CD4-positive, alpha-beta T cell treated with Interleukin-10 for 1 hour (primary cell): ENCODE data around the gene CNNM2.
"Not testable (repeated sequence)": the region's sequence is repeated elsewhere in the genome, so short reads cannot be mapped to it uniquely, and the experiment has no call there.

Experiments used
- DNase-seq: peaks from one replicate; pipeline ENCODE4 v3.0.0-alpha.2; 2020

Gene CNNM2

DNA sequence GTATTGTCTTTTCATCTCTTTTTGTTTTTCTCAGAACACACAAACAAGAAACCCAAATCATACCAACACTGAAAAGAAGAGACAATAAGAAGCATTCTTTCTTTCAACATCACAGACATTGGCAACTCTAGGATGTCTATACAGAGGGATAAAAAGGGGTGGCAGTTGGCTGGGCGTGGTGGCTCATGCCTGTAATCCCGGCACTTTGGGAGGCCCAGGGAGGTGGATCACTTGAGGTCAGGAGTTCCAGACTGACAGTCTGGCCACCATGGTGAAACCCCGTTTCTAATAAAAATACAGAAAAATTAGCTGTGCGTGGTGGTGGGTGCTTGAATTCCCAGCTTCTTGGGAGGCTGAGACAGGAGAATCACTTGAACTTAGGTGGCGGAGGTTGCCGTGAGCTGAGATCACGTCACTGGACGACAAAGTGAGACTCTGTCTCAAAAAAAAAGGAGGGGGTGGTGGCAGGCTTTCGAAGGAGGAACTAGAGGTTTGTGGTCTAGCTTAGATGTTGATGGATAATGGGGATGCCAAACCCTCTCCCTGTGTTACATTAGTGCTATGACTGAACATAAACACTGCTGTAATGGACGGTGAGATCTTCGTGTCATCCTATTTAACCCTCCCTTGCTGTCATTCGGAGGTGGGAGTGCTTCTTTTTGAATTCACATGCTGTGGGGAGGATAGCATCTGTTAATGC is 9.4 kb downstream of the CNNM2 start:
- DNase-seq: peak; percentile 1

DNA sequence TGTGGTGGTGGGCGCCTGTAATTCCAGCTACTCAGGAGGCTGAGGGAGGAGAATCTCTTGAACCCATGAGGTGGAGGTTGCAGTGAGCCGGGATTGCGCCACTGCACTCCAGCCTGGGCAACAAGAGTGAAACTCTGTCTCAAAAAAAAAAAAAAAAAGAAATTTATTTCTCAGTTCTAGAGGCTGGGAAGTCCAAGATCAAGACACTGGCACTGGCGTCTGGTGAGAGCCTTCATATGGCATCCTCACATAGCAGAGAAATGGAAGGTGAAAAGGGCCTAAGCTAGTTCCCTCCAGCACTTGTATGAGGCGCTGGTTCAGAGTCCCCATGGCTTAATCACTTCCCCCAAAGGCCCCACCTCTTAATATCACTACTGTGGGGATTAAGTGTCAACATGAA is 10.3 kb downstream of the CNNM2 start:
- not testable (repeated sequence) for DNase-seq

DNA sequence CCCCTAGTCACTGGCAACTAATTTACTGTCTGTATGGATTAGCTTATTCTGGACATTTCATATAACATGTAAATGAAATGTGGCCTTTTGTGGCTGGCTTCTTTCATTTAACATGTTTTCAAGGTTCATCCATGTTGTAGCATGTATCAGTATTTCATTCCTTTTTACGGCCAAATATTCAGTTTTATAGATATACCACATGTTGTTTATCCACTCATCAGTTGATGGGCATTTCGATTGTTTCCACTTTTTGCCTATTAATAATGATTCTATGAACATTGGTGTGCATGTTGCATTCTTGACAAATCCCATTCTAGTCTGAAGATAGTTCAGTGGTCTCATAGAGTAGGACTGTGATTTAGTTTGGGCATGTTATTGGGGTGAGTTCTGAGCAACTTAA is 12.6 kb downstream of the CNNM2 start:
- no peak for DNase-seq

DNA sequence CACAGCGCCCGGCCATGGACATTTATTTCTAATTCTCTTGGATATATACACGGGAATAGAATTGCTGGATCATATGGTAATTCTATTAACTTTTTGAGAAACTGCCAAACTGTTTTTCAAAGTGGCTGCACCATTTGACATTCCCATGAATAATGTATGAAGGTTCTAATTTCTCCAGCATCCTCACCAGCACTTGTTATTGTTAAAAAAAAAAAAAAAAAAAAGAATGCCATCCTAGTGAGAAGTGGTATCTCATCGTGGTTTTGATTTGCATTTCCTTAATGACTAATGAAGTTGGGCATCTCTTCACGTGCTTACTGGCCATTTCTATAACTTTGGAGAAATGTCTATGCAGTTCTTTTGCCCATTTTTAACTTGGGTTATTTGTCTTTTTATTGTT is 13.5 kb downstream of the CNNM2 start:
- DNase-seq: no peak

DNA sequence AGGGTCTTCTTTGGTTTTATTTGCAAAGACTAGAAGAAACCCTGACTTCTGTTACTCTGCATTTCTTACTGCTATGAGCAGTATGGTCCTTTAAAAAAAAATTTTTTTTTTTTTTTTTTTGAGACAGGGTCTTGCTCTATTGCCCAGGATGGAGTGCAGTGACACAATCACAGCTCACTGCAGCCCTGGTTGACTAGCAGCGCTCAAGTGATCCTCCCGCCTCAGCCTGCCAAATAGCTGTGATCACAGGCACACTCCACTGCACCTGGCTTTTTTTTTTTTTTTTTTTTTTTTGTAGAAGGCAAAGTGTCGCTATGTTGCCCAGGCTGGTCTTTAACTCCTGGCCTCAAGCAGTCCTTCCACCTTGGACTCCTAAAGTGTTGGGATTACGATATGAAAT is 17.4 kb downstream of the CNNM2 start:
- no peak for DNase-seq

DNA sequence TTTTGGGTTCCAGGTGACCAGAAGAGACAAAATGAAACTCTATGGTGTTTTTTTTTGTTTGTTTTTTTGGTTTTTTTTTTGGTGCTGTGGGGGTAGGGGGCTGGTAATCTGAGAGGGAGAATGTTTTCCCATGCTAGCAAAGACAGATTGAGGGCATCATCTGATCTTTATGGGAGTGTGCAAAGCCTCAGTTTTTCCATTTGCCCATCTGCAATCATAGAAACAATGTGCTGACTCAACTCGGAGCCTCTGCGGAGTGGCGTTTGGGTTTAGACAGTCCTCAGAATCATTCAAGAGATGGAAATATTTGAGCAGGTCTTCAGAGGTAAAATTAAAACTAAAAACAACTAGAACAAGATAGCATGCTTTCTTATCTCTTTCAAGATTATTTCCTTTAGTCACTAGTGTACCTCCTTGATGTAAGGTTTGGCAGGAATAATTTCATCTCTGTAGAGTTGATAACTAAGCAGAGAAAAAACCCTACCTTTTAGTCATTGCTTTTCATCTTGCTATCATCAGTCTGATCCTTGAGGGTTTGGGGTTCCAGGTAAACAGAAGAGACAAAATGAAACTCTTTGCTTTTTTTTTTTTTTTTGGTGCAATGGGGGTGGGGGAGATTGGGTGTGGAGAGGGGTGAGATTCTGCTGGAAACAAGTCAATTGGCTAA is 18.0 kb downstream of the CNNM2 start:
- DNase-seq: no peak

DNA sequence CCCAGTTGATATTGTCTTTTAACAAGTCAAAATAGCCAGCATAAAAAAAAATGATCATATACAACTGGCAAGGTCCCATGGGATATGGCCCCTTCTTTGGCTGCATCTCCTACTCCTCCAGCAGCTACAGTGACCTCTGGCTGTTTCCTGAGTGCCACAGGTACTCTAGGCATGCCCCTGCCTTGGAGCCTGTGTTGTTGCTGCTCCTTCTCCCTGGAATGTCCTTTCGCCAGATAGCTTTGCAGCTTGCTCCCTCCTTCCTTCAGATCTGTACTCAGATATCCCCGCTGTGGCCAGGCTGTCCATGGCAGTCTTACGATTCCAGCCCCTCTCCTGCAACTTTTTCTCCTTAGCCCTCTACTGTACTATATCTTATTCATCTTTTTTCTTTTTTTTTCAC is 23.3 kb downstream of the CNNM2 start:
- DNase-seq: no peak

DNA sequence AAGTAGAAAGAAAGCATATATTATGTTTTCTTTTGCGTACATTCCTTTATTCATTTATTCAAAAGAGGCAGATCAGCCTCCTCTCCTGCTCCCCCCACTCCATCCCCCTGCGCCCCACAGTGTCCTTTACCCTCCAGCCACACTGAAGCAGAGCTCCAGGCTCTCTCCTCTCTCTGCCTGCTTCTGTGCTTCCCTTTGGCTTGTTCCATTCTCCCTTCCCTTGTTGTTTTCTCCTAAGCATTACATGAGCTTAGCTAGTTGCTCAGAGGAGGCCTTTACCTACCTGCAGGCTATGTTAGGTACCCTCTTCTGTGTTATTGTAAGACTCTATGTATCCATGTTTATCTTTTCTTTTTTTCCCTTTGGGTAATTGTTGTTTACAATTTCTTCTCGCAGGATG is 27.4 kb downstream of the CNNM2 start:
- DNase-seq: no peak

DNA sequence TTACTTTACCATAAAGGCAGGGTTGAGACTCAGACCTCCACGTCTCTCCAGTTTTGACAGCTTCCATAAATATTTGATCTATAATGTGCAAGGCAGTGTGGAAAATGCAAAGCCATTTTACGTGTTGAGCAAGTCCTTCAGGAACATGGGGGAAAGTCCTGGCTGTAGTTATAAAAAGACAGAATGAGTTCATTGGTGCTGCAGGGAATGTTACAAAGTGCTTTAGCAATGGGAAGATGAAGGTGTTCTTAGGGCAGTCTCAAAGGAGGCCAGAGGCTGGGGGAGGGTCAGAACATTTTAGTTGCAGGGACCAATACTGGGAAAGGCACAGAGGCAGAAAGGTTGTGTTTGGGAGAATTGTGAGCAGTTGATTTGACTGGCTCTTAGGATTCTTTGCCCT is 27.9 kb downstream of the CNNM2 start:
- DNase-seq: no peak

DNA sequence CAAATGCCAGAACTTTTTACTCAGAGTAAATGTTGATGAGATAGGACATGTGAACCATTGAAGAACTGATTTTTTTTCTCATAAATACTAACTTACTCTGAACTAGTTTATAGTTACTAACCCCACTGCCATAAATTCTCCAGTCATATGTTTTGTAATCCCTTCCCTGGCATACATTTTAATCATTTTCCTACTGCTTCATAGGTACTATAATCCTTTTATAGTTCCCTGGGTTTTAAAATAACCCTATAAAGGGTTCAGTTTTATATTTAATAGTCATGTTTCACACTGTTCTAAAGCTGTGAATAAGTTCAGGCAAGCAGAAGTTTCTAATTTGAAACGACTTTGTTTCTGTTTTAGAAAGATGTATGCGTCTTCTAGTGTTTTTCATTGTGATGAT is 28.9 kb downstream of the CNNM2 start:
- no peak for DNase-seq

DNA sequence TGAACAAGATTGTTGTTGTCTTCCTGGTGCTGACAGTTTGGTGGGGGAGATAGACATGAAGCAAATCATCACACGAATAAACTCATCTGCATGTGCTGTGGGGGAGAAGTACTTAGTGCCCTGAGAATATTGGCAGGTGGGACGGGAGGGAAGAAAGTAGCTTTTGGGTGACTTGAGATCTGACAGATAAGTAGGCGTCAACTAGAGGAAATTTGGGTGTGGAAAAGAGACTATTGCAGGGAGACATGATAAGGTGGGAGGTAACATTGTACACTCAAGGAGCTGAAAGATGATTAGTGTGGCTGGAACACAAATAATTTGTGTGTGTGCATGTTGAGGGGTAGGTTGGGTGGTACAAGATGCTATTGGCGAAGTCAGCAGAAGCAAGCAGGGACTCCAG is 30.1 kb downstream of the CNNM2 start:
- DNase-seq: no peak

DNA sequence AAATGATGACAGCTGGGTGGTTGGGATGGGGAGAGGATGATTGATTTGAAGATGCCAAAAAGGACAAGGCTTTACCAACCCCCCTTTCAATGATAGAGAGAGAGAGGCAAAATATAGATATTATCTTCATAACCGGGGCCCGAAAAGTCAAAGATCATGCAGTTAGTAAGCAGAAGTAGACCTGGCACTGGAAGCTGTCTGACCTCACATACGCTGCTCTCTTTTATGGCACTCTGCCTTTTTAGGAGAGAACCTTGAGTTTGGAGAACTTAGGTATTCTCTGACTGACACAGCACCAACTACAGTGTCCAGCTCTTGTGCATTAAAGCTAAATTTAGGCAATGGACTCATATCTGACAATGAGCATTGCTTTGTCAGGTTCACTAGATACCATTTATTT is 30.7 kb downstream of the CNNM2 start:
- no peak for DNase-seq

DNA sequence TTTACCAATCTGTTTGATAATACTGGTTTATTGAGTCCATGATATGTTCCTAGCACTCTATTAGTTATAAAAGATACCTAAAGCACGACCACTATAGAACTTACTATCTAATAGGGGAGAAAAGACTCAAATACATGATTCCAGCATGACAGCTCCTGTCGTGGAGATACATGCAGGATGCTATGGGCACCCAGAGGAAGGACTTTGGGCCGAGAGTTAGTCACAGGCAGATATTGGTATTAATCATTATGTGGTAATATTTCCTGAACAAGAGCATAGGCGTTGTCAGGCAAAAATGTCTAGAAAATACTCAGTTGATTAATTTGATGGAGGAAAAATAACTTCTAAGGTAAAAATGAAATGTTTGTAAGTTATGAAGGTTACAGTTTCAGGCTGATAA is 31.8 kb downstream of the CNNM2 start:
- DNase-seq: no peak

DNA sequence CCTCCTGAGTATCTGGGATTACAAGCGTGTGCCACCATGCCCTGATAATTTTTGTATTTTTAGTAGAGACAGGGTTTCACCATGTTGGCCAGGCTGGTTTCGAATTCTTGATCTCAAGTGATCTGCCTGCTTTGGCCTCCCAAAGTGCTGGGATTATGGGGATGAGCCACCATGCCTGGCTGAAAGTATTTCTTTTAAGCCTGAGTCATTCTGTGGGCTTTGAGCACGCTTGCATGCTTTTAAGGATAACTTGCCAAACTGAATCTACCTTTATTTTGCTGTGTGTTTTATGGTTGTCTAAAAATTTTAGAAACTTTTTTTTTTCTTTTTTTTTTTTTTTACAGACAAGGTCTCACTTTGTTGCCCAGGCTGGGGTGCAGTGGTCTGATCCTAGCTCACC is 33.2 kb downstream of the CNNM2 start:
- DNase-seq: no peak

DNA sequence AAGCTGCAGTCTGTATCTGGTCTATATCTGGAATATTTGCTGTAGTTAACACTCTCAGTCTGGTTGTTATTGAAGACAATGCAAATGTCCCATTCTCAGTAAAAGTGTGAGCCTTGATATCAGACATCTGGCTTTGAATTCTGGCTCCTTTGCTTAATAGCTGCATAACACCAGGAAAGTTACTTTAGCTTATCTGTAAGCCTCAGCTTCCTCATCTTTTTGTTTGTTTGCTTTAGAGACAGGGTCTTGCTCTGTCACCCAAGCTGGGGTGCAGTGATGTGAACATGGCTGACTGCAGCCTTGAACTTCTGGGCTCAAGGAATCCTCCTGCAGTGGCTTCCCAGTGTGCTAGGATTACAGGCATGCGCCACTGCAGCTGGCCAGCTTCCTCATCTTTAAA is 41.3 kb downstream of the CNNM2 start:
- DNase-seq: no peak

DNA sequence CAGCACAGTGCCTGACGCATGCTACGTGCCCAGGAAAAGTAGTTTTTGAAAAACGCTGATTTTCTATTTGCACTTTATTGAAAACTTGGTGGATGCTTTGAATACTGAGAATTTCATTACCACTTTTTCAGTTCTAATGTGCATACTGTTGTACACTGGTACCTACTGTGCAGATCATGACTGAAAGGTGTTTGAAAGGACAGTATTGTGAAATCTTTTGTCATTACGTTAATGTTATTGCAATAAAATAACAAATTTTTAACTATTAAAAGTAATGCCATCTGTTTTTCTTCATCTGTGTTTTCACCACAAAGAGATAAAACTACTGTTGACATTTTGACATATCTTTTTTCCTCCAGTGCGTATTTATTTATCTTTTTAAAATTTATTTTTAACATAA is 42.1 kb downstream of the CNNM2 start:
- no peak for DNase-seq

DNA sequence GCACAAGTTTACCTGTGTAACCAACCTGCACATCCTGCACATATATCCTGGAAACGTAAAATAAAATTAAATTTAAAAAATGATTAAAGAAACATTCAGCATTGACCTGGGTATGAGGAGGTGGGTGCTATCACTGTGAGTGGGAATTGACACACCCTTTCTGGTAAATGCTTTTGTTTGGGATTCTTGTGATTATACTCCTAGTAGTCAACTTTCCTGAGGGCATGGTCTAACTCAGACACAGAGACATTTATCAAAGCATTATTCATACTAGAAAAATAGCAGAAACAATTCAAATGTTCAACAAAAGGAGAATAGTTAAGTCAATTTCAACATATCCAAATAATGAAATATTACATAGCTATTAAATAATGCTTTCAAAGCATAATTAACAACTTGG is 44.2 kb downstream of the CNNM2 start:
- no peak for DNase-seq

DNA sequence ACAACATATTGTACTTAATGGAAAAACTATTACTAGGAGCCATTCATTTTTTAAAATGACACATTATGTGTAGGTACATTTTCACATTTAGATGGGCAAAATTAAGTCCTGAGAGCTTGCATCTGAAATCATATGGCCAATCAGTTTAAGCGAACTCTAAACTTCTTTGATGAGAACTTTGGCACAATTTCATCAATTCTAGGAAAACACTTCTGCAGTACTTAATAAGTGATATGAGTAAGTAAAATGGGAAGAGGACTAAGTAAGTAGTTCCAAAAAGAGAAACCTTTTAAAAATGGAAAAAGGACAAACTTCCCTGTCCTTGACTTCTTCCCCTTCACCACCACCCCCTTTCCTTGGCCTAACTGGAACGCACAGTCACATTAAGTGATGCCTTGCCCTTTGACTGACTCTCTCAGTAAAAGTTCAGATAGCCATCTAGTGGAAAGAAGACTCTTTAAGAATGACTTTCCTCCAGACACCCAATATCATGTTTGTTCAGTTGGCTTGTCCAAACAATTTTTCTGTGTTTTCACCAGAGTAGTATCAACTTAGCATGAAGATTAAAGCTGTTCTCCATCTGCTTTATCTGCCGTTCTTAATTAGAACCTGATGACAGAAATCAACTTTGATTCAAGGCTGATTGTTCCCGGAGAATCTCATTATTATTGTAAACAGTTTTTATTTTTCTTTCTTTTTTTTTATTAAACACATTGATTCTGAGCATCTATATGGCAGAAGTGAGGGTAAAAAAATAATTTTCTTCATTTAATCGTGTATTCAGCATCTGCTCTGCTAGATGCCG is 45.1 kb downstream of the CNNM2 start:
- DNase-seq: no peak

DNA sequence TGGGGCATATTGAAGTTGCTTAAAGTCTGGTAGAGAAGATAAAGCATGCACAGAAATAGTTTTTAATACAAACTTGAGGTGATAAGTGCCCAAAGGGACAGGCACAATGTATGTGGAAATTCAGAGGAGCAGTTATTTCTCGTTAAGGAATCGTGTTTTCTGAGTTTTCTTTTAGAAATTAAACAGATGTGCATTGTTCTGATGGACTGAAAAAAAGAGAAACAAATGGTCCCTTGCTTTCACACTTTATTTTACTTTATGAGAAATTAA is 45.6 kb downstream of the CNNM2 start:
- DNase-seq: no peak

DNA sequence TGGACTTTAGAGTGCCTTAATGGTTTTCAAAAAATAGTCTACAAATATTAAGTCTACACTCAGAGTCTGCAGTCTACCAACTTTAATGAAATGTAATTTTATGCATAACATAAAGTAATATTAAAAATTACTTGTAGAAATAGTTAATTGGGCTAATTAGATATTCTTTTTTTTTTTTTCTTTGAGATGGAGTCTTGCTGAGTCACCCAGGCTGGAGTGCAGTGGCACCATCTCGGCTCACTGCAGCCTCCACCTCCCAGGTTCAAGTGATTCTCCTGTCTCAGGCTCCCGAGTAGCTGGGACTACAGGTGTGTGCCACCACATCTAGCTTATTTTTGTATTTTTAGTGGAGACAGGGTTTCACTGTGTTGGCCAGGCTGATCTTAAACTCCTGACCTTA is 46.0 kb downstream of the CNNM2 start:
- not testable (repeated sequence) for DNase-seq

DNA sequence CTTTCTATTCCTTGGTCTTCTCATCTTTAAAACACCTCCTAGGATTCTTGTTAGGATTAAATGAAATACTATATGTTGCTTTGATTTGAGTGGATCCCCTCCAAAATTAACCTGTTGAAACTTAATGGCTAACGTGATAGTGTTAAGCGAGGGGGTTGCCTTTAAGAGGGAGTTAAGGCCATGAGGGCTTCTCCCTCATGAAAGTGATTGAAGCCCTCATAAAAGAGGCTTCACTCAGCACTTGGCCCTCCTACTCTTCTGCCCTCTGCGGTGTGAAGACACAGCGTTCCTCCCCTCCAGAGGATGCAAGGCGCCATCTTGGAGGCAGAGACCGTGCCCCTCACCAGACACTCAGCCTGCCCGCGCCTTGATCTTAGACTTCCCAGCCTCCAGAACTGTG is 46.6 kb downstream of the CNNM2 start:
- no peak for DNase-seq

DNA sequence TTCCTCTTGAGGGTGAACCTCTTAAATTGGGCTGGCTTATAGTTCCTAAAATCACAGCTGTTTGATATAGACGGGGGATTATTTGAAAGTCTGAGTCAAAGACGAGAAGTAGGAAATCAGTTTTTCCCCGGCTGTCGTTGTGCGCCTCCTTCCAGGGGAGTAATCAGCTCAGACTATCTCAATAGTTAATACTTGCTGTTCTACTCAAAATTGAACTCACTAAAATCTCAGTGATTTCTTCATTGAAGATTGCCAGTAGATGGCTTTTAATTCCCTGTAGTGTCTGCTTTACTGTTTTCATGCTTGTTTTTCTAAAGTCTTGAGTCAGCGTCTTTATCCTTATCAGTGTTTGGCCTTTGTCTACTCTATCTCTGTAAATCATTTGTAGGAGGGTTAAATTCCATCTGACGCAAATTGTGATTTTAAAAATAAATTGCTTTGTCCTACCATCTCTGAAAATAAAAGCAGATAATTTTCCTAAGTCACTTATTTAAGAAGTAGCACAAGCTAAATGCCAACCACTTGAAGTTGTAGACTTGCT is 47.3 kb downstream of the CNNM2 start:
- no peak for DNase-seq

DNA sequence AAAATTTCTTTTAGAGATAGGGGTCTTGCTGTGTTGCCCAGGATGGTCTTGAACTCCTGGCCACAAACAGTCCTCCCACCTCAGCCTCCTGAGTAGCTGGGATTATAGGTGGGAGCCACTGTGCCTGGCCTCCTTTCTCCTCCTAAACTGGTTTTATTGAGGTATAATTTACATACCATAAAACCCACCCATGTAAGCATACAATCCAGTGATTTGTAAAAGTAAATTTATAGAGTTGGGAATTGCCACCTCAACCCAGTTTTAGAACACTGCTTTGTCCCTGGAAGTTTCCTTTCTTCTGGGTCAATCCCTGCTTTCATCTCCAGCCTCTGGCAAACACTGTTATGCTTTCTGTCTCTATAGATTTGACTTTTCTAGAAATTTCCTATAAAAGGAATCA is 49.0 kb downstream of the CNNM2 start:
- no peak for DNase-seq
